ENCODE measurements around the gene RPN2.
A peak's percentile ranks its signal among the peaks of the same experiment; 100 is the strongest.

RPN2 gene

GRCh38 chr20:37188787-37189186 lies 9.7 kb downstream of the RPN2 start:
- no peak for DNase-seq

- no peak for DNase-seq
Measured at GRCh38 chr20:37189416-37190016, 10.4 kb downstream of the RPN2 start.

GRCh38 chr20:37190354-37191112 lies 11.4 kb downstream of the RPN2 start:
- DNase-seq = no peak

GRCh38 chr20:37192137-37192854 lies 13.2 kb downstream of the RPN2 start:
- DNase-seq = peak; percentile 67

- DNase-seq = no peak
Measured at GRCh38 chr20:37193226-37193625, 14.1 kb downstream of the RPN2 start.

- no peak for DNase-seq
Measured at GRCh38 chr20:37193821-37194220, 14.7 kb downstream of the RPN2 start.

GRCh38 chr20:37194621-37195417 lies 15.7 kb downstream of the RPN2 start:
- no peak for DNase-seq

GRCh38 chr20:37198932-37199660 lies 20.0 kb downstream of the RPN2 start:
- no peak for DNase-seq

GRCh38 chr20:37200376-37200775 lies 21.2 kb downstream of the RPN2 start:
- DNase-seq = no peak

- no peak for DNase-seq
Measured at GRCh38 chr20:37200926-37201826, 22.0 kb downstream of the RPN2 start.

- no peak for DNase-seq
Measured at GRCh38 chr20:37201827-37202162, 22.7 kb downstream of the RPN2 start.

- DNase-seq = no peak
Measured at GRCh38 chr20:37202267-37202943, 23.3 kb downstream of the RPN2 start.

- DNase-seq = no peak
Measured at GRCh38 chr20:37204056-37204455, 24.9 kb downstream of the RPN2 start.

GRCh38 chr20:37205130-37205529 lies 26.0 kb downstream of the RPN2 start:
- no peak for DNase-seq

- no peak for DNase-seq
Measured at GRCh38 chr20:37205794-37206193, 26.7 kb downstream of the RPN2 start.

GRCh38 chr20:37207171-37207570 lies 28.0 kb downstream of the RPN2 start:
- no peak for DNase-seq

GRCh38 chr20:37209193-37209592 lies 30.1 kb downstream of the RPN2 start:
- DNase-seq = no peak

GRCh38 chr20:37209661-37210314 lies 30.7 kb downstream of the RPN2 start:
- DNase-seq = no peak

GRCh38 chr20:37218441-37218840 lies 39.3 kb downstream of the RPN2 start:
- DNase-seq = no peak

GRCh38 chr20:37218976-37219375 lies 39.8 kb downstream of the RPN2 start:
- DNase-seq = no peak
